Kidney epithelial cell (primary cell): ENCODE results near the gene PLPP6. TPM values are rescaled to one million over a fixed set of nuclear protein-coding genes. Genes with fewer than 3 reads are reported as not detected.

Experiments used
- DNase-seq: peaks from one replicate; pipeline ENCODE4 v3.0.0-alpha.2; 2010; ENCODE audit warnings: low read depth
- H3K27me3 ChIP-seq: 2 replicates; pipeline ENCODE4 v1.6.0; 2011; ENCODE audit warnings: low read length; ENCODE audit not compliant: control insufficient read depth, insufficient read depth
- H3K36me3 ChIP-seq: 2 replicates; pipeline ENCODE4 v1.5.1; 2011; ENCODE audit warnings: low read length; ENCODE audit not compliant: control insufficient read depth, insufficient read depth
- H3K4me3 ChIP-seq: 2 replicates; pipeline ENCODE4 v1.5.1; 2011; ENCODE audit warnings: low read depth, mild to moderate bottlenecking, control low read depth, low read length
- total RNA-seq: library from RNA; depleted of rRNA; stranded (reverse); fragments of >200 nt; gene quantifications from 2 replicates; pipeline ENCODE4 v1.2.3, GENCODE V29; 2015
- TF ChIP-seq, protein P1 (sequence below): IDR thresholded peaks from 2 replicates; pipeline ENCODE4 v1.5.1; 2011; ENCODE audit warnings: mild to moderate bottlenecking, moderate library complexity, low read length, control low read depth, inconsistent platforms; ENCODE audit not compliant: insufficient read depth, poor library complexity, severe bottlenecking

The PLPP6 gene
- total RNA-seq, result 8.6 and 10.0 TPM in 2 replicates

DNA sequence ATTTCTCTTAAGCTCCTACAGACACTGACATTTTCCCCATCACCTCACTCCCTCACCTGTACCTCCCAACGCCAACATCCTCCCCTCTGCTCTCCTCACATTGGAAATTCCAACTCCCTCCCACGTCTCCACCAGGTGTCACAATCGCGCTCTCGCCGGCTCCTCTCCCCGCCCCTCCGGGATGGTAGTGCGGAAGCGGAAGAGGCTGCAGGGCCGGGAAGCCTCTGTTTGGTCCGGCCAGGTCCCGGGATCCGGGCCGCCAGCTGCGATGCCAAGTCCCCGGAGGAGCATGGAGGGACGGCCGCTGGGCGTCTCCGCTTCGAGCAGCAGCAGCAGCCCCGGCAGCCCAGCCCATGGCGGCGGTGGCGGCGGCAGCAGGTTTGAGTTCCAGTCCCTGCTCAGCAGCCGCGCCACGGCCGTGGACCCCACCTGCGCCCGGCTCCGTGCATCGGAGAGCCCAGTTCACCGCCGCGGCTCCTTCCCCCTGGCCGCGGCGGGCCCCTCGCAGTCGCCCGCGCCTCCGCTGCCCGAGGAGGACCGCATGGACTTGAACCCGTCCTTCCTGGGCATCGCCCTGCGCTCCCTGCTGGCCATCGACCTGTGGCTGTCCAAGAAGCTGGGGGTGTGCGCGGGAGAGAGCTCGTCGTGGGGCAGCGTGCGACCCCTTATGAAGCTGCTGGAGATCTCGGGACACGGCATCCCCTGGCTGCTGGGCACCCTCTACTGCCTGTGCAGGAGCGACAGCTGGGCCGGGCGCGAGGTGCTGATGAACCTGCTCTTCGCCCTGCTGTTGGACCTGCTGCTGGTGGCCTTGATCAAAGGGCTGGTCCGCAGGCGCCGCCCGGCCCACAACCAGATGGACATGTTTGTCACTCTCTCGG, at the start of gene PLPP6:
TSS of gene PLPP6 (plus strand) at position 187 of the 881 bp plus-strand sequence. CDS start at position 269, 82 bp downstream.
- TF ChIP-seq, protein P1, sequence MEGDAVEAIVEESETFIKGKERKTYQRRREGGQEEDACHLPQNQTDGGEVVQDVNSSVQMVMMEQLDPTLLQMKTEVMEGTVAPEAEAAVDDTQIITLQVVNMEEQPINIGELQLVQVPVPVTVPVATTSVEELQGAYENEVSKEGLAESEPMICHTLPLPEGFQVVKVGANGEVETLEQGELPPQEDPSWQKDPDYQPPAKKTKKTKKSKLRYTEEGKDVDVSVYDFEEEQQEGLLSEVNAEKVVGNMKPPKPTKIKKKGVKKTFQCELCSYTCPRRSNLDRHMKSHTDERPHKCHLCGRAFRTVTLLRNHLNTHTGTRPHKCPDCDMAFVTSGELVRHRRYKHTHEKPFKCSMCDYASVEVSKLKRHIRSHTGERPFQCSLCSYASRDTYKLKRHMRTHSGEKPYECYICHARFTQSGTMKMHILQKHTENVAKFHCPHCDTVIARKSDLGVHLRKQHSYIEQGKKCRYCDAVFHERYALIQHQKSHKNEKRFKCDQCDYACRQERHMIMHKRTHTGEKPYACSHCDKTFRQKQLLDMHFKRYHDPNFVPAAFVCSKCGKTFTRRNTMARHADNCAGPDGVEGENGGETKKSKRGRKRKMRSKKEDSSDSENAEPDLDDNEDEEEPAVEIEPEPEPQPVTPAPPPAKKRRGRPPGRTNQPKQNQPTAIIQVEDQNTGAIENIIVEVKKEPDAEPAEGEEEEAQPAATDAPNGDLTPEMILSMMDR, result peak; percentile 74
- Histone ChIP-seq H3K36me3 (no peaks in the 10 kb centered on the region), H3K4me3 (peak within 1 kb of the TSS; percentile 78), H3K27me3 (no peaks in the 10 kb centered on the region)
- peak; percentile 49 for DNase-seq

DNA sequence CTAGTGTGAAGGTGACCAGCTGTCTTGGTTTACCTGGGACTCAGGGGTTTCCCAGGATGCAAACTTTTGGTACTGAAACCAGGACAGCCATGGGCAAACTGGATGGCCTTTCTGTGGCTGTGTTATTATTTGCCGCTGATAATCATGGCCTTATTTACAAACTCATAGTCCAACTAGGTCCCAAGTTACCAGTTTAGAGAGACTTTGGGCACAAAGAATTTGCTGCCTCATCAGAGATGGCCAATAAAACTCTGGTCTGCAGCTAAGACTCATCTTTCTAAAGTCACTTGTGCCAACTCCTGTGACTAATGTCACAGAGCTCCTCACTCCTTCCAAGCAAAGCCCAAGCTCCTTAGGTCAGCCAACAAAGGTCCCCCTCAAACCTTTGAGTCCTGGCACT, 47.5 kb upstream of the PLPP6 start:
- H3K4me3 ChIP-seq, result no peak overlapping the region
- H3K36me3 ChIP-seq, result no peaks in the 10 kb centered on the region
- TF ChIP-seq, protein P1, result no peak
- DNase-seq, result no peak
- no peaks in the 10 kb centered on the region for H3K27me3 ChIP-seq

DNA sequence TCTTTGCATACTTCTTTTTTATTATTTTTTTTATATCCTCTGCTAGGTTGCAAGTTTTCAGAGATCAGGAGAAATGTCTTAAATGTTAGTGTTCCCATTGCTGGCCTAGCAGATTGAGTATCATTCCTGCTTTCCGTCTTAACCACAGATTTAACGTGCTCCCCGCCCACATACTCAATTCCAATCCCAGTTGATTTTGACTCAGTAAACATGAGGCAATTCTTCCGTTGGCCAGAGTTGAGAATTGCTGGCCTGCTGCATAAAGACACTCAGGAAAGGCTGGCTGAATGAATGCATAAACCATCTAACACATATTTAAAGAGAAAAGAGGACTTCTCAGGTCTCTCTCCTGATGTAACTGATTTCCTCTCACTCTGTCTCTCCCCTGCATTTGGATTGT, 46.8 kb upstream of the PLPP6 start:
- DNase-seq, result no peak

DNA sequence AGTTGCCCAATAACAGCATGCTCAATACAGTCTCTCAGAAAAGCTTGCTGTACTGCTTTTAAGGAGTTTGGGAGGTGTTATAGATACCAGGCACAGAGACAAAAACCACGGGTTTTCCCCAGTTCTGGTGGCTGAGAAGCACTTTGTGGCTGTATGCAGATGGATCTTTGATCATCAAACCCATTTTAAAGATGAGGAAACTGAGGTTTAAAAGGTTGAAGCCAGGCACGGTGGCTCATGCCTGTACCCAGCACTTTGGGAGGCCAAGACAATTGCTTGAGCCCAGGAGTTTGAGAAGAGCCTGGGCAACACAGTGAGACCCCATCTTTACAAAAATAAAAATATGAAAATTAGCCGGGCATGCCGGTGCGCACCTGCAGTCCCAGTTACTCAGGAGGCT, 46.3 kb upstream of the PLPP6 start:
- TF ChIP-seq, protein P1, result no peak
- H3K27me3 ChIP-seq, result no peaks in the 10 kb centered on the region
- DNase-seq, result no peak
- no peak overlapping the region for H3K4me3 ChIP-seq
- no peaks in the 10 kb centered on the region for H3K36me3 ChIP-seq

More for the DNA sequence above, 46.8 kb upstream of the PLPP6 start:
- TF ChIP-seq, protein P1, result no peak
- H3K4me3 ChIP-seq, result no peak overlapping the region
- H3K27me3 ChIP-seq, result no peaks in the 10 kb centered on the region
- no peaks in the 10 kb centered on the region for H3K36me3 ChIP-seq

DNA sequence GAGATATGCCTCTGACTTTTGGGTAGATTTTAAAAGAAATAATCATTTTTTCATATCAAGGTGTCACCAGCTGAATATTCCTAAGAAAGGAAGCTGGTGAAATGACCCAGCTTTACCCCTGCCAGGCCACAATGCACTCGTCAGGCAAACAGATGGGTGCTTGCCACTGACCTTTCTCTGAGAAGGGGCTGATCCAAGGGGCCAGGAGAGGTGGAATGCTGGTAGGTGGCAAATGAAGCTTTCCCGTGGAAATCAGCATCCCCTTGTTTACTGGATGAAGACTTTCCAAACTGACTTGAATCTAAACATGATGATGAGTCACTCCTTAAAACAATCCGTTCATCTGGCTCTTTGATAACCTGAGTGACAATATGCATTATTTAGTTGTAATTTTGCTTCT, 44.3 kb upstream of the PLPP6 start:
- no peak for DNase-seq
- no peak overlapping the region for H3K4me3 ChIP-seq
- H3K36me3 ChIP-seq, result no peaks in the 10 kb centered on the region
- TF ChIP-seq, protein P1, result no peak
- no peaks in the 10 kb centered on the region for H3K27me3 ChIP-seq
